Nephron (organoid): ENCODE results near the gene SCN10A.

ENCODE experiments used
- H3K27ac Mint-ChIP-seq, 3 experiments: 2 replicates each; pipeline ENCODE4 v1.8.0; 2020; ENCODE audit warnings: mixed read lengths in 3 of 3, mild to moderate bottlenecking in 2 of 3, moderate library complexity in 1 of 3
- H3K27me3 Mint-ChIP-seq: 2 replicates; pipeline ENCODE4 v1.8.0; 2021; ENCODE audit warnings: low read depth, mild to moderate bottlenecking, moderate library complexity, mixed read lengths
- H3K36me3 Mint-ChIP-seq: 2 replicates; pipeline ENCODE4 v1.8.0; 2020; ENCODE audit warnings: low read depth, mixed read lengths
- H3K4me1 Mint-ChIP-seq: 2 replicates; pipeline ENCODE4 v1.8.0; 2020; ENCODE audit warnings: mixed read lengths
- H3K4me3 Mint-ChIP-seq, 3 experiments: 2 replicates each; pipeline ENCODE4 v1.8.0; 2020; ENCODE audit warnings: mild to moderate bottlenecking in 3 of 3, mixed read lengths in 3 of 3, moderate library complexity in 2 of 3
- H3K9me3 Mint-ChIP-seq: 2 replicates; pipeline ENCODE4 v1.8.0; 2020; ENCODE audit warnings: mixed read lengths
- TF ChIP-seq, protein P1 (sequence below), 3 experiments: fragments of 200-600 bp; sonication (generic); IDR thresholded peaks; one replicate each; pipeline ENCODE4 v1.5.0; 2021; ENCODE audit warnings: antibody characterized with exemption in 3 of 3; ENCODE audit not compliant: unreplicated experiment in 3 of 3

The SCN10A gene

DNA sequence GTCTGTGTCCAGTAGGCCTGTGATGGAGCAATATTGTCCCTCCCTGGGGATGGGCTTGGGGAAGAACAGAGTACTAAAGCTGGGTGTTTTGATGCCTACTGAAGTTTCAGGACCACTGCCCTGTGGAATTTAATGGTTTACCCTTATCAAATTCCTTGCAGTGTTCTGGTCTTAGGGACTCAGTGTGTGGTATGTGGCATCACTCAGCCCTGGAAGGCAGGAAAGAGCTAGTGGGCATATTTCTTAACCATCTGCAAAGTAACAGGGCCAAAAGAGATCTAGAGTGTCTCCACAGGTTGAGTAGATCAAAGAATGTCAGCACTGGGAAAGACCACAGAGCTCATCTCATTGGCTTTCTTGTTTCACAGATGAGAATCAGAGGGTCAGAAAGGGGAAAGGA, 11.8 kb upstream of the SCN10A start:
- TF ChIP-seq, protein P1, sequence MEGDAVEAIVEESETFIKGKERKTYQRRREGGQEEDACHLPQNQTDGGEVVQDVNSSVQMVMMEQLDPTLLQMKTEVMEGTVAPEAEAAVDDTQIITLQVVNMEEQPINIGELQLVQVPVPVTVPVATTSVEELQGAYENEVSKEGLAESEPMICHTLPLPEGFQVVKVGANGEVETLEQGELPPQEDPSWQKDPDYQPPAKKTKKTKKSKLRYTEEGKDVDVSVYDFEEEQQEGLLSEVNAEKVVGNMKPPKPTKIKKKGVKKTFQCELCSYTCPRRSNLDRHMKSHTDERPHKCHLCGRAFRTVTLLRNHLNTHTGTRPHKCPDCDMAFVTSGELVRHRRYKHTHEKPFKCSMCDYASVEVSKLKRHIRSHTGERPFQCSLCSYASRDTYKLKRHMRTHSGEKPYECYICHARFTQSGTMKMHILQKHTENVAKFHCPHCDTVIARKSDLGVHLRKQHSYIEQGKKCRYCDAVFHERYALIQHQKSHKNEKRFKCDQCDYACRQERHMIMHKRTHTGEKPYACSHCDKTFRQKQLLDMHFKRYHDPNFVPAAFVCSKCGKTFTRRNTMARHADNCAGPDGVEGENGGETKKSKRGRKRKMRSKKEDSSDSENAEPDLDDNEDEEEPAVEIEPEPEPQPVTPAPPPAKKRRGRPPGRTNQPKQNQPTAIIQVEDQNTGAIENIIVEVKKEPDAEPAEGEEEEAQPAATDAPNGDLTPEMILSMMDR (IDR thresholded peaks at IDR 0.05; ENCODE audit: unreplicated experiment in 3 of 3): no peak
- H3K4me1 Mint-ChIP-seq: no peaks in the 10 kb centered on the region
- H3K9me3 Mint-ChIP-seq: no peaks in the 10 kb centered on the region
- H3K4me3 Mint-ChIP-seq: no peak overlapping the region
- H3K27ac Mint-ChIP-seq: no peak overlapping the region
- peaks cover 26% of the 10 kb centered on the region for H3K27me3 Mint-ChIP-seq
- H3K36me3 Mint-ChIP-seq: no peaks in the 10 kb centered on the region

DNA sequence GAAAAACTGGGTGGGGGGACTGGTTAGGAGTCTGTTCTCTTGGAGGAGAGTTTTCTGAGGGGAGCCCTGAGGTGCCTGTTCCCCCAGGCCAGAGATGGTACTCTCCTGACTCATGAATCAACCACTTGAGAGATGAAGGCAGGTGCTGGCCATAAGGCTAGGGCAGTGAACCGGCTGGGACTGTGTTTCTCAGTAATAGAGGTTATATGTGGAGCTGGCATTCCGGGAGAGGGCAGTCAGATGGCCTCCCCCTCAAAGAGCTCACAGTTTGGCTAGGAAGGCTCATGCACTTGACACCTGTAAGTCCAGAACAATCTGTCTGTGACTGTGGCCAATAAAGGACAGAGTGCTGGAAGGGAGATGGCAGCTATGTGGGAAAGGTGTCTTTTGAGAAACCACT, 10.0 kb upstream of the SCN10A start:
- Mint-ChIP-seq H3K4me3 (no peak overlapping the region), H3K27me3 (peaks cover 34% of the 10 kb centered on the region), H3K27ac (no peak overlapping the region), H3K36me3 (no peaks in the 10 kb centered on the region), H3K9me3 (no peaks in the 10 kb centered on the region), H3K4me1 (no peaks in the 10 kb centered on the region)
- TF ChIP-seq, protein P1 (IDR thresholded peaks at IDR 0.05; ENCODE audit: unreplicated experiment in 3 of 3): no peak

DNA sequence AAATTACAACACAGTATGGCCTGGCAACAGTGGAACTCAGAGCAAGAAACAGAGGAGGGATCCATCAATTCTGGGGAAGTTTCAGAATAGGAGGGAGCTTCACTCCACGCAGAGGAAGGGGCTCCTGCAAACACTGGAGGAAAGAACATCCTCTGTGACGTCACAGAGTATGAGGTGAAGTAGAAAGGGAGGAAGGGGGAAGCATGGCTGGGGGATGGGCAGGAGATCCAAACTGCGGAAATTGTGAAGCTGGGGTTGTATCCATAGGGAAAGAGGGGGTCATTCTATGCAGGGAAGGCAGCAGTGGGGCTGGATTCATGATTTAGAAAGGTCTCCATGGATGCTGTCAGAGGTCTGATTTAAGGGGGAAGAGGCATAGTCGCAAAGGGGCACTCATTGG, 8.3 kb upstream of the SCN10A start:
- no peaks in the 10 kb centered on the region for H3K4me1 Mint-ChIP-seq
- TF ChIP-seq, protein P1 (IDR thresholded peaks at IDR 0.05; ENCODE audit: unreplicated experiment in 3 of 3): no peak
- H3K36me3 Mint-ChIP-seq: no peaks in the 10 kb centered on the region
- no peaks in the 10 kb centered on the region for H3K9me3 Mint-ChIP-seq
- H3K27me3 Mint-ChIP-seq: peaks cover 34% of the 10 kb centered on the region
- no peak overlapping the region for H3K4me3 Mint-ChIP-seq
- no peak overlapping the region for H3K27ac Mint-ChIP-seq

DNA sequence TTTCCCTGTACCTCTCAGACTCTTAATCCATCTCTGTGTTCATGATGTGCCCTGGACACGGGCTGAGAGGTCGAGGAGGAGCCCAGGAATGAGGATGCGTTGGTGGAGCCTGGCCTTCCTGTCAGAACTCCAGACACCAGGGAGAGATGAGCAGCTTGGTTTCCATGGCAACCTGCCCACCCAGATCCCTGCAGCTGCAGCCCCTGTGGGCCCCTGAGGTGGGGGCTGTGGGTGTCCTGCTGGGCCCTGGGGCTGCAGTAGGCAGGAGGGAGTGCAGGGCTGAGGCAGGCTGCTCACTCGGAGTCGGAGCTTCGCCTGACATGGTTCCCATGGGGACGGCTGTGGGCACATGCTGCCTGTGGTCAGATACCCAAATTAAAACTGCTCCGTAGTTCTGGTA, 7.7 kb upstream of the SCN10A start:
- Mint-ChIP-seq H3K9me3 (no peaks in the 10 kb centered on the region), H3K27me3 (peaks cover 34% of the 10 kb centered on the region), H3K36me3 (no peaks in the 10 kb centered on the region), H3K27ac (no peak overlapping the region), H3K4me3 (no peak overlapping the region), H3K4me1 (no peaks in the 10 kb centered on the region)
- TF ChIP-seq, protein P1 (IDR thresholded peaks at IDR 0.05; ENCODE audit: unreplicated experiment in 3 of 3): no peak

DNA sequence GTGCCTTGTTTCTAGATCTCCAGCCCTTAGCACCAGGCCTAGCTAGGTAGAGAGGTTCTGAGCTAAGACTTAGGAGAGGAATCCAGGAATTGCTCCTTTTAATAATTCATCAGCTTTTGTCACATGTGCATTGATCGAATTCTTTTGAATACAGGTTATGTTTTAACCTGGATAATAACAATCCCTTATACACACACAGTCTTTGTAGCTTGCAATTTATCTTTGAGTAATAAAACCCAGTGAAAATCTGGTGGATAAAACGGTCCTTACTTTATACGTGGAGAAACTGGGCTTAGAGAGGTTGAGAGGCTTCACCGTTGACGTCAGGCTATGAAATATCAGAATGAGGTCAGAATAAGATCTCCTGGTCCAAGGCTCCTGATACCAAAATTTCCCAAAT, 7.2 kb upstream of the SCN10A start:
- Mint-ChIP-seq H3K36me3 (no peaks in the 10 kb centered on the region), H3K4me3 (no peak overlapping the region), H3K9me3 (no peaks in the 10 kb centered on the region), H3K27ac (no peak overlapping the region), H3K27me3 (peaks cover 34% of the 10 kb centered on the region), H3K4me1 (no peaks in the 10 kb centered on the region)
- TF ChIP-seq, protein P1 (IDR thresholded peaks at IDR 0.05; ENCODE audit: unreplicated experiment in 3 of 3): no peak

DNA sequence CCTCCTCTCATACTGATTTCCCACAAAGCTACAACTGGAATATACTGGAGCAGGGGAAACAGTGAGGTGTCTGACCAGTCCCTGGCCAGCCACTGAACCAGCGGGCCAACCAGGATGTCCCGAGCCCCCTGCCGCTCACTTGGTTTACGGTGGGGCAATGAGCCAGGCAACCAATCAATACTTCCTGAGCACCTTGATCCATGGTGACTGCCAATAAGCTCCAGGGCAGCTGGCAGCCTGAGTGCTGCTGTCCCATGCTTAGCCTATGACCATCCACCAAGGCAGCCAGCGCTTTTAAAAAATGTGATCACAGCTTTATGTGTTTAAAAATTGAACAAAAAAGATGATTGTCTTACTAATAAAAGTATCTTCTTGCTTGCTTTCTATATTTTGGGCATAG, 4.2 kb downstream of the SCN10A start:
- Mint-ChIP-seq H3K4me3 (no peak overlapping the region), H3K4me1 (no peaks in the 10 kb centered on the region), H3K9me3 (no peaks in the 10 kb centered on the region), H3K27me3 (peaks cover 14% of the 10 kb centered on the region), H3K27ac (no peak overlapping the region), H3K36me3 (no peaks in the 10 kb centered on the region)
- TF ChIP-seq, protein P1 (IDR thresholded peaks at IDR 0.05; ENCODE audit: unreplicated experiment in 3 of 3): no peak
